Breast epithelium (tissue), 3 donors: Measurements from ENCODE around the gene LRP1.

ENCODE experiments used
- CTCF ChIP-seq, 3 donors: fragments of 450-650 bp; IDR thresholded peaks; one replicate each; pipeline ENCODE4 v1.5.1; 2016 to 2017; ENCODE audit warnings: antibody characterized with exemption in 3 of 3, mild to moderate bottlenecking in 3 of 3, moderate library complexity in 3 of 3
- POLR2A ChIP-seq: fragments of 450-650 bp; IDR thresholded peaks from one replicate; pipeline ENCODE4 v1.6.1; 2016; ENCODE audit warnings: antibody characterized with exemption, mild to moderate bottlenecking, moderate library complexity

DNA sequence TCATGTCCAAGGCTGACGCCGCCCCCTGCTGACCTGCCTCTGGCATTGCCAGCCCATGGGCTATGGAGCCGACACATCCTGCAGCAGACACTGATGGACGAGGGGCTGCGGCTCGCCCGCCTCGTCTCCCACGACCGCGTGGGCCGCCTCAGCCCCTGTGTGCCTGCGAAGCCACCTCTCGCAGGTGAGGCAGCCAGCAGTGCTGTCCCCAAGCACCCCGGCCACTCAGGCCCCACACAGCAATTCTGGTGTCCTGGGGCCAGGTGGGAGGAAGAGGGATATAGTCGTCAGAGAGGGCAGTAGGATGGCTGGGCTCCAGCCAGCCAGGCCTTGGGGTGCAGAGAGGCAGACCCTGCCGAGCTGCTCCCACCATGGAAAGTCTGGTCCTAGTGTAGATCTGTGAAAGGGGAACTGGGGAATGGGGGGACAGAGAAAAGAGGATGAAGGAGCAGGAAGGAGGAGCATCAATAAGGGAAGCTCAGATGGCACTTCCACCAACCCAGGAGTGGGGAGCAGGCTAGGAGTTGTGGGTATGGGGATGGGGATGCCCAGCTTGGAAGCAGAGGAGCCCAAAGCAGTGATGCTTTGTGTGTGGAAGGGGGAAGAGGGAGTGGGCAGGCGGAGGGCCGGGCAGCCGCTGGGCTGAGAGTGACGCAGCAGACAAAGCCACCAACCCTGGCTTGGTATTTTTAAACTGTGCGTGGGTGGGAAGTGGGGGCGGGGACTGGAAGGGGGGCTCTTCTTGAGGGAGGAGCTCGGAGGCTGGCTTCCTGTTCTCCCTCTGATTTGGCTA lies 34.7 kb upstream of the LRP1 start:
- TF ChIP-seq POLR2A = no peak
- peak in 1 of 3 donors; percentile 8 for TF ChIP-seq CTCF (IDR thresholded peaks at IDR 0.05)
